Upper lobe of left lung (tissue), 6 donors: ENCODE data around the gene ARHGAP24. TPM values are rescaled to one million over a fixed set of nuclear protein-coding genes. Genes with fewer than 3 reads are reported as not detected.

Experiments used
- ATAC-seq, 2 donors: fragments of 200-7000 bp; cut with Tn5 transposase; one replicate each; pipeline ENCODE4 v1.9.1; 2022; ENCODE audit warnings: mild to moderate bottlenecking in 2 of 2, moderate library complexity in 2 of 2; ENCODE audit not compliant: low FRiP score in 2 of 2
- DNase-seq, 2 donors: peaks; one replicate each; pipeline ENCODE4 v3.0.0-alpha.2; 2019 to 2020
- H3K27ac ChIP-seq, 4 donors: fragments of 200-600 bp; sonication (generic); one replicate each; pipeline ENCODE4 v1.5.1; 2016 to 2019
- H3K27me3 ChIP-seq, 4 donors: fragments of 200-600 bp; sonication (generic); one replicate each; pipeline ENCODE4 v1.5.1; 2017 to 2019
- H3K36me3 ChIP-seq, 4 donors: fragments of 200-600 bp; sonication (generic); one replicate each; pipeline ENCODE4 v1.5.1; 2016 to 2019
- H3K4me1 ChIP-seq, 4 donors: fragments of 200-600 bp; sonication (generic); one replicate each; pipeline ENCODE4 v1.5.1; 2018 to 2019
- H3K4me3 ChIP-seq, 4 donors: fragments of 200-600 bp; sonication (generic); one replicate each; pipeline ENCODE4 v1.5.1; 2017 to 2019; ENCODE audit warnings: mild to moderate bottlenecking in 2 of 4, moderate library complexity in 1 of 4
- H3K9me3 ChIP-seq, 4 donors: fragments of 200-600 bp; sonication (generic); one replicate each; pipeline ENCODE4 v1.5.1; 2018 to 2019
- CTCF ChIP-seq, 6 experiments: fragments of 450-650 bp in 4 of 6; fragments of 200-600 bp in 2 of 6; sonication (generic) in 2 of 6; IDR thresholded peaks; one replicate each; pipeline ENCODE4 v1.5.1; 2016 to 2019; ENCODE audit warnings: antibody characterized with exemption in 6 of 6
- EP300 ChIP-seq, 4 donors: sonication (generic); formaldehyde crosslinking; IDR thresholded peaks; one replicate each; pipeline ENCODE4 v1.5.1; 2017; ENCODE audit warnings: antibody characterized with exemption in 4 of 4, control low read depth in 2 of 4
- POLR2A ChIP-seq, 4 donors: fragments of 450-650 bp; IDR thresholded peaks; one replicate each; pipeline ENCODE4 v1.5.1; 2016 to 2017; ENCODE audit warnings: antibody characterized with exemption in 4 of 4, mild to moderate bottlenecking in 2 of 4
- POLR2AphosphoS5 ChIP-seq, 2 donors: sonication (generic); formaldehyde crosslinking; IDR thresholded peaks; one replicate each; pipeline ENCODE4 v1.5.1; 2017; ENCODE audit warnings: antibody characterized with exemption in 2 of 2
- whole genome bisulfite sequencing, 2 donors: methylation state at CpG; one replicate each; pipeline ENCODE4 v1.1.5; 2017 to 2018; 5-methylcytosine and 5-hydroxymethylcytosine counted together
- total RNA-seq, 6 donors: library from RNA; depleted of rRNA in 4 of 6; stranded (reverse); fragments of >200 nt in 4 of 6; gene quantifications; one replicate each; pipeline versions ENCODE4 v1.1.0 to v1.2.1, GENCODE V29; 2016 to 2021
- donor health status: DM: no; HTN: no; CAD: no; lungs with moderate emphysema.
- donor health status: DM: no; HTN: yes; CAD: no; lungs with severe emphysema.

The ARHGAP24 gene
- total RNA-seq, 6 donors from 2014 or later: 26.4 to 92.2 (median 52.4) TPM

- ATAC-seq (no peak), DNase-seq (no peak)
- Histone ChIP-seq H3K27ac (no peak overlapping the region), H3K4me3 (no peak overlapping the region), H3K4me1 (no peaks in the 10 kb centered on the region), H3K9me3 (no peaks in the 10 kb centered on the region), H3K27me3 (no peaks in the 10 kb centered on the region), H3K36me3 (no peaks in the 10 kb centered on the region)
- 70 to 79% methylated on average over 1 of the region's 1 CpG for WGBS, 2 donors
- TF ChIP-seq CTCF (IDR thresholded peaks at IDR 0.05) (no peak), POLR2A (IDR thresholded peaks at IDR 0.05) (no peak), POLR2AphosphoS5 (IDR thresholded peaks at IDR 0.05) (no peak), EP300 (IDR thresholded peaks at IDR 0.05) (no peak)
These were observed 297.5 kb downstream of the ARHGAP24 start for GRCh38 chr4:85772470-85772869.

- DNase-seq (no peak), ATAC-seq (no peak)
- no peak overlapping the region for H3K27ac ChIP-seq
These were observed 298.4 kb downstream of the ARHGAP24 start for GRCh38 chr4:85773372-85773771.

DNA sequence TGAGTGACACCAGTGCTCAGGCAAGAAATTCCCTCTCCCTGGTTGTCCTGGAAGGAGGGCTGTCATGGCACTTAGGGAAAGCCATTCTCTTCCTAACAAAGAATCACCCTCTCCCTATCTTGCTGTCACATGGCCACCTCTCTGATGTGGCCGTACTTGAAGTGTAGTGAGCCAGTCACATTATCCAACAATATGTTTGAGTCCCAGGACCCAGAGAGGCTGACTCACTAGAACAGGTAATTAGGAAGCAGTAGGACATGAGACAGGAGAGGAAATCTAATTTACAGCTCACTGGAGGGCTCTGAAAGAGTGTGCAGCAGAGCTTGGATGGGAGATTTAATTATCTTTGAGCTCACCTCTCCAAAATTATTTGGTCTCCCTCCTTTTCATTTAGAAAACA lies 299.1 kb downstream of the ARHGAP24 start:
- TF ChIP-seq POLR2AphosphoS5 (IDR thresholded peaks at IDR 0.05) (no peak), POLR2A (IDR thresholded peaks at IDR 0.05) (no peak), EP300 (IDR thresholded peaks at IDR 0.05) (no peak), CTCF (IDR thresholded peaks at IDR 0.05) (no peak)
- 86 to 95% methylated on average over 1 of the region's 1 CpG for WGBS, 2 donors
- Histone ChIP-seq H3K36me3 (no peaks in the 10 kb centered on the region), H3K27ac (no peak overlapping the region), H3K4me3 (no peak overlapping the region), H3K9me3 (no peaks in the 10 kb centered on the region), H3K4me1 (peaks cover 0 to 6% (median 0%) of the 10 kb centered on the region in 4 donors), H3K27me3 (no peaks in the 10 kb centered on the region)
- DNase-seq (no peak), ATAC-seq (no peak)

More at GRCh38 chr4:85773372-85773771, 298.4 kb downstream of the ARHGAP24 start:
- Histone ChIP-seq H3K9me3 (no peaks in the 10 kb centered on the region), H3K36me3 (no peaks in the 10 kb centered on the region), H3K4me1 (peaks cover 0 to 3% (median 0%) of the 10 kb centered on the region in 4 donors), H3K27me3 (no peaks in the 10 kb centered on the region), H3K4me3 (no peak overlapping the region)
- TF ChIP-seq EP300 (IDR thresholded peaks at IDR 0.05) (no peak), CTCF (IDR thresholded peaks at IDR 0.05) (no peak), POLR2A (IDR thresholded peaks at IDR 0.05) (no peak), POLR2AphosphoS5 (IDR thresholded peaks at IDR 0.05) (no peak)
- 93 to 100% methylated on average over 1 of the region's 1 CpG for WGBS, 2 donors

GRCh38 chr4:85774489-85774888 lies 299.5 kb downstream of the ARHGAP24 start:
- Histone ChIP-seq H3K4me1 (peaks cover 0 to 6% (median 0%) of the 10 kb centered on the region in 4 donors), H3K27me3 (no peaks in the 10 kb centered on the region), H3K27ac (no peak overlapping the region), H3K36me3 (no peaks in the 10 kb centered on the region), H3K4me3 (no peak overlapping the region), H3K9me3 (no peaks in the 10 kb centered on the region)
- DNase-seq (no peak), ATAC-seq (no peak)
- TF ChIP-seq CTCF (IDR thresholded peaks at IDR 0.05): no peak
- TF ChIP-seq EP300 (IDR thresholded peaks at IDR 0.05): no peak
- TF ChIP-seq POLR2A (IDR thresholded peaks at IDR 0.05): no peak
- TF ChIP-seq POLR2AphosphoS5 (IDR thresholded peaks at IDR 0.05): no peak
- WGBS, 2 donors: 70% methylated on average over 3 of the region's 3 CpGs

- Histone ChIP-seq H3K36me3 (no peaks in the 10 kb centered on the region), H3K4me3 (no peak overlapping the region), H3K9me3 (no peaks in the 10 kb centered on the region), H3K4me1 (peaks cover 0 to 6% (median 0%) of the 10 kb centered on the region in 4 donors), H3K27me3 (no peaks in the 10 kb centered on the region), H3K27ac (no peak overlapping the region)
- TF ChIP-seq POLR2A (IDR thresholded peaks at IDR 0.05): no peak
- TF ChIP-seq POLR2AphosphoS5 (IDR thresholded peaks at IDR 0.05): no peak
- TF ChIP-seq EP300 (IDR thresholded peaks at IDR 0.05): no peak
- TF ChIP-seq CTCF (IDR thresholded peaks at IDR 0.05): no peak
- 71 to 74% methylated on average over 2 of the region's 2 CpGs for WGBS, 2 donors
- DNase-seq (no peak), ATAC-seq (no peak)
These were observed 301.1 kb downstream of the ARHGAP24 start for GRCh38 chr4:85776096-85776495.
